Loucy (cell line): ENCODE results near the gene BRD4.

Experiments used
- H2AFZ ChIP-seq: fragments of 200-600 bp; sonication (generic); 2 replicates; pipeline ENCODE4 v1.6.0; 2016; ENCODE audit warnings: antibody characterized with exemption, mild to moderate bottlenecking, low read length, moderate library complexity
- H3F3A ChIP-seq: fragments of 200-600 bp; 2 replicates; pipeline ENCODE4 v1.6.0; 2016; ENCODE audit warnings: antibody characterized with exemption, low read depth, mild to moderate bottlenecking
- H3K27me3 ChIP-seq: fragments of 200-600 bp; sonication (generic); 2 replicates; pipeline ENCODE4 v1.6.1; 2014; ENCODE audit warnings: low read length, mild to moderate bottlenecking; ENCODE audit not compliant: insufficient read depth, poor library complexity, severe bottlenecking
- H3K36me3 ChIP-seq: fragments of 200-600 bp; sonication (generic); 2 replicates; pipeline ENCODE4 v1.6.1; 2016; ENCODE audit warnings: low read length; ENCODE audit not compliant: insufficient read depth
- H3K4me1 ChIP-seq: fragments of 200-600 bp; sonication (generic); 2 replicates; pipeline ENCODE4 v1.5.1; 2014; ENCODE audit warnings: low read length, mild to moderate bottlenecking; ENCODE audit not compliant: insufficient read depth, poor library complexity, severe bottlenecking
- H3K4me2 ChIP-seq: fragments of 200-600 bp; sonication (generic); 2 replicates; pipeline ENCODE4 v1.6.0; 2014; ENCODE audit warnings: antibody characterized with exemption, low read length, low read depth, mild to moderate bottlenecking; ENCODE audit not compliant: poor library complexity, severe bottlenecking
- H3K4me3 ChIP-seq: fragments of 200-600 bp; sonication (generic); 2 replicates; pipeline ENCODE4 v1.5.1; 2014; ENCODE audit warnings: low read length, mild to moderate bottlenecking, mixed read lengths; ENCODE audit not compliant: poor library complexity, severe bottlenecking
- H3K79me2 ChIP-seq: fragments of 200-600 bp; sonication (generic); 2 replicates; pipeline ENCODE4 v1.6.1; 2014; ENCODE audit warnings: low read length; ENCODE audit not compliant: insufficient read depth
- H3K9ac ChIP-seq: fragments of 200-600 bp; sonication (generic); 2 replicates; pipeline ENCODE4 v1.6.0; 2014; ENCODE audit warnings: mild to moderate bottlenecking, low read depth, low read length, moderate library complexity; ENCODE audit not compliant: poor library complexity, severe bottlenecking
- H3K9me2 ChIP-seq: fragments of 200-600 bp; sonication (generic); replicated peaks from 2 replicates; pipeline ENCODE4 v1.6.1; 2016; ENCODE audit warnings: low read depth, low read length, mixed read lengths
- H3K9me3 ChIP-seq: fragments of 200-600 bp; sonication (generic); 2 replicates; pipeline ENCODE4 v1.6.1; 2014; ENCODE audit warnings: mild to moderate bottlenecking, antibody characterized with exemption, low read length, low read depth; ENCODE audit not compliant: insufficient read depth
- H4K20me1 ChIP-seq: fragments of 200-600 bp; sonication (generic); 2 replicates; pipeline ENCODE4 v1.6.0; 2014; ENCODE audit warnings: antibody characterized with exemption, low read length, mild to moderate bottlenecking; ENCODE audit not compliant: insufficient read depth, poor library complexity, severe bottlenecking
- CTCF ChIP-seq: fragments of 200-600 bp; sonication (generic); conservative IDR thresholded peaks from 2 replicates; pipeline ENCODE4 v1.5.1; 2014; ENCODE audit warnings: mild to moderate bottlenecking, antibody characterized with exemption, low read length
- EZH2phosphoT487 ChIP-seq: fragments of 200-600 bp; IDR thresholded peaks from 2 replicates; pipeline ENCODE4 v1.6.1; 2018; ENCODE audit warnings: antibody characterized with exemption, mild to moderate bottlenecking, moderate library complexity, borderline replicate concordance

The BRD4 gene

GRCh38 chr19:15292140-15292539 is 40.2 kb downstream of the BRD4 start:
- H3K4me2 ChIP-seq = peak overlapping the region; percentile 61
- peaks cover 80% of the 10 kb centered on the region for H4K20me1 ChIP-seq
- peaks cover 7% of the 10 kb centered on the region; the same call in 1 of the 2 replicates for H3K36me3 ChIP-seq
- no peaks in the 10 kb centered on the region for H3K9me2 ChIP-seq
- H2AFZ ChIP-seq = no peak overlapping the region
- no peaks in the 10 kb centered on the region for H3K9me3 ChIP-seq
- peak overlapping the region; percentile 71 for H3K9ac ChIP-seq
- peak overlapping the region; percentile 34 for H3K4me3 ChIP-seq
- peaks cover 88% of the 10 kb centered on the region for H3K79me2 ChIP-seq
- H3K27me3 ChIP-seq = no peaks in the 10 kb centered on the region
- no peak for TF ChIP-seq CTCF
- H3K4me1 ChIP-seq = peaks cover 90% of the 10 kb centered on the region
- peaks cover 25% of the 10 kb centered on the region for H3F3A ChIP-seq

GRCh38 chr19:15291548-15292021 is 40.8 kb downstream of the BRD4 start:
- H3K9me3 ChIP-seq = no peaks in the 10 kb centered on the region
- no peaks in the 10 kb centered on the region for H3K9me2 ChIP-seq
- H2AFZ ChIP-seq = no peak overlapping the region
- H3K9ac ChIP-seq = peak overlapping the region; percentile 71
- peaks cover 80% of the 10 kb centered on the region for H4K20me1 ChIP-seq
- H3K4me1 ChIP-seq = peaks cover 88% of the 10 kb centered on the region
- peaks cover 25% of the 10 kb centered on the region for H3F3A ChIP-seq
- H3K79me2 ChIP-seq = peaks cover 87% of the 10 kb centered on the region
- H3K4me2 ChIP-seq = peak overlapping the region; percentile 61
- TF ChIP-seq EZH2phosphoT487 (no peak; the same call in 1 of the 2 replicates), CTCF (no peak)
- H3K36me3 ChIP-seq = peaks cover 7% of the 10 kb centered on the region; the same call in 1 of the 2 replicates
- H3K27me3 ChIP-seq = no peaks in the 10 kb centered on the region
- peak overlapping the region; percentile 50 for H3K4me3 ChIP-seq

- peak overlapping the region; percentile 50 for H3K4me3 ChIP-seq
- peaks cover 87% of the 10 kb centered on the region for H3K79me2 ChIP-seq
- TF ChIP-seq EZH2phosphoT487 = no peak
- no peak for TF ChIP-seq CTCF
- H2AFZ ChIP-seq = no peak overlapping the region
- peaks cover 25% of the 10 kb centered on the region for H3F3A ChIP-seq
- H3K9me2 ChIP-seq = no peaks in the 10 kb centered on the region
- peaks cover 80% of the 10 kb centered on the region for H4K20me1 ChIP-seq
- peak overlapping the region; percentile 61 for H3K4me2 ChIP-seq
- no peaks in the 10 kb centered on the region for H3K27me3 ChIP-seq
- peak overlapping the region; percentile 51 for H3K9ac ChIP-seq
- H3K9me3 ChIP-seq = no peaks in the 10 kb centered on the region
- peaks cover 2% of the 10 kb centered on the region; the same call in 1 of the 2 replicates for H3K36me3 ChIP-seq
- peaks cover 86% of the 10 kb centered on the region for H3K4me1 ChIP-seq
Measured at GRCh38 chr19:15291089-15291488, 41.2 kb downstream of the BRD4 start.
